HG03060 (cell line): ENCODE results near the gene PPP1R7.
A peak's percentile ranks its signal among the peaks of the same experiment; 100 is the strongest.

Experiments used
- ATAC-seq: cut with Tn5 transposase; IDR thresholded peaks from one replicate; pipeline ENCODE4 v1.9.1; 2021; ENCODE audit warnings: low read depth, moderate number of reproducible peaks; ENCODE audit not compliant: unreplicated experiment

Gene PPP1R7

DNA sequence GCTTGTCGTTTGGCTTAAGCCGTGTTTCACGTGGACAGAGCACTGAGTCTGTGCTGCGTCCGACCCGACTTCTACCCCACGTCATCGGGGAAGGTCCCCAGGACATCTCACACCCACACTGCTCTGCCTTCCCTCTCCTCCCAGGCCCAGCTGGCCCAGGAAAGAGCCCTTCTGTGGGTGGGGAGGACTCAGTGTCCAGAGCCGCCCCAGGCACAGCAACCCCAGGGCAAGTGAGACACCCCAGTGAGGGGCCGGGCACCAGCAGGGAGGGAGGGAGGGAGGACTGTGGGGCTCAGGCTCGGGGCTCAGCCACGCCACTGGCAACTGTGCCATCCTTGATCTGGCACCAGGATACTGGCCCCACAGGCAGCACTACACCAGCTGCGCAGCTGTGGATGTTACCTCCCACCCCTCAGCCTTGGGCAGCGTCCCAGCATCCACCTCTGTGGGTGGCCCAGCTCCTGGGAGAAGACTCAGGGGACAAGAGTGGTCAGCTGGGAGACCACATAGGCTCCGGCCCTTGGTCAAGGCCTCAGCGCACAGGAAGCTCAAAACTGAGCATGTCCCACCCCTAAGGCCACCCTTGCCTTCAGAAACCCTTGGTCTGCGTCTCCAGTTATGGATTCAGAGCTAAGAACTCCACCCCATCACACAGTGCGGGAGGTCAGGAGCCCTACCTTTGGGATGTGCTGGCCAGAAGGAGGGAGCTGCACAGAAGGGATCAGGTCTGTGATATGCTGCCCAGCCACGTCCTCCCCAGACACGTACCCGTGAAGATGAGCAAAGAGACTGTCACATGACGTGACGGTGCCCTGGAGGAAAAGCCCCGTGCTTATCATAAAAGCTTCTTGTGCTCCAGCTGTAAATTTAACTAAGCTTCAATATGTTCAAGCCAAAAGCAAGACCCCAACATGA is 12.7 kb upstream of the PPP1R7 start:
- no peak for ATAC-seq

DNA sequence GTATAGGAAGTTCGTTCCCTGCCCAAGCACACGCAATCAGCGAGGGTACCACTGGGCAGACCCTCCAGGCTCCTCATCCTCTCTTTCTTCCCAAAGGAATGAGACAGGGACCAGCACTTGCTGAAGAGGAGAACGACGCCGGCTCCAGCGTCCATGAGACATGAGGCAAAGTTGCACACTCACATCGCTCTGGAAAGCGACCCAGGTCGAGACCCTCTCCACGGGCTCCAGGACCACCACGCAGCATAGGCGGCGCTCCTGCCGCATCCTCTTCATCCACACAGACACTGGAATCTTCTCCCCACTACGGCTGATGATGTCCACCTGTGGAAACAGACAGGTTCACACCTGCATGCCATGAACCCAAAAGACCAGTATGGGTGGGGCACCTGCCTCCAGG is 11.8 kb upstream of the PPP1R7 start:
- no peak for ATAC-seq

DNA sequence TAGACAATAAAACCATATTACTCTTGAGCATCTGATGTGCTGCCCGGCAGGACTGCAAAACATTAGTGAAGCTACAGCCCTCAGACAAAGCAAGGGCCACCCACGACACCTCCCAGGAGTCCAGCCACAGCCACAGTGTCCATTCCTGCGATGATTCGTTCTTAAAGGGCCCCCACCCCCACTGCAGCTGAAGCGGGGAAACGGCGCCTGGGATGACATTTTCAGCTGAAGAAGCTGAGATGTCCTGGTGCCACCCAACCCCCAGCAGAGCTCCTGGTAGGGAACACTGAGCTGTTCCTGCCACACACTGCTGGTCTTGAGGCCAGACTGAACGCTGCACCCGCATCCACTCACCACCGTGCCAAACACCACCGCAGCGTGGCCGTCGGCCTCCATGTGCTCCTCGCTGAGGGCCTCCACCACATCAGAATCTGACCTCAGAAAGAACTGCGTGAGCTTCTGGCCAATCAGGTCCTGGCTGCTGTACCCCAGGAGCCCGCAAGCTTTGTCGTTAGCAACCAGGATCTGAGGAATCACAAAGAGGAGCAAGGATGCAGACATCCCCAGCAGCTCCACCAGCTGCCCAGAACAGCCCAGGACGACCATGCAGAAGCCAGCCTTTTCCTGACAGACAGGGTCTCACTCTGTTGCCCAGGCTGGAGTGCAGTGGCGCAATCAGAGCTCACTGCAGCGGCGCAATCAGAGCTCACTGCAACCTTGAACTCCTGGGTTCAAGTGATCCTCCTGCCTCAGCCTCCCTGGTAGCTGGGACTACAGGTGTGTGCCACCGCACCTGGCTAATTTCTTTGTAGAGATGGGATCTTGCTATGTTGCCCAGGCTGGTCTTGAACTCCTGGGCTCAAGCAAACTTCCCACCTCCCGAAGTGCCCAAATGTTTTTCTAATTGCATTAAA is 10.5 kb upstream of the PPP1R7 start:
- no peak for ATAC-seq

DNA sequence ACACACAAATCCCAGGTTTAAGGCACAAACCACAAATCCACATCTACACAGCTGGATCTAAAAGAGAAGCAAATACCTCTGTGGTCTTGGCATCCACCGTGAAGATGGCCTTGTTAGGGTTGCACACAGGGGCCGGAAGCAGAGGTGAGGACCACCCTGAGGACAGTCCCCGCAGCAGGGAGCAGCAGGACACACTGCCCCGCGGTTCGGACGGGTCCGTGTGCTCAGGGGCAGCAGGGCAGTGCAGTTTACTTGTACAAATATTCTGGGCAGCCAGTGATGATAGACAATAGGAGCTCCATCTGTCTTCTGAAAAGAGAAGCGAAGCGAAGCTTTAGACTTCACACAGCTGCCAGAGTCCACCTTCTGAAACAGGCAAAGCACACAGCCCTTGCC is 9.8 kb upstream of the PPP1R7 start:
- ATAC-seq: no peak

DNA sequence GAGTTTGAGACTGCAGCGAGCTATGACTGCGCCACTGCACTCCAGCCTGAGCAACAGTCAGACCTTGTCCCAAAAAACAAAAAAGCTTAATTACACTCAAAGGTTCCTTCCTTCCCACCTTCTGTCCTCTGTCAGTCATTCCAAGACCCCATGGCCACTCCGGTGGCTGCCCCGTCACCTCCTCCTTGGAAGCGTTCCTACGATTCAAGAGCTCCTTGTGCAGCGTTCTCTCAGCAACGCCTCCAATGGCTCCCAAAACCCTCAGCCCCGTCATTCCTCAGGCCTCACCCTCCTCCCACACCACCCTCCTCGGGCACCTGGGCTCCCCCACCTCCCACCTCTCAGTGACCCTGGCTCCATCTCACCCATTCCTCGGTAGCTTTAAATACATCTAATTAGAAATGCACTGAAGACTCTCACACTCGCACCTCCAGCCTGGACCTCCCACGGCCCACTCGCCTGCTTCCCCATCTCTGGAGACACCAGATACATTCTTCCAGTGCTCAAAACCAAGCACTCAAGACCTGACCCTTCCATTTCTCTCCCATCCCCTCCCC is 9.0 kb upstream of the PPP1R7 start:
- ATAC-seq: no peak

DNA sequence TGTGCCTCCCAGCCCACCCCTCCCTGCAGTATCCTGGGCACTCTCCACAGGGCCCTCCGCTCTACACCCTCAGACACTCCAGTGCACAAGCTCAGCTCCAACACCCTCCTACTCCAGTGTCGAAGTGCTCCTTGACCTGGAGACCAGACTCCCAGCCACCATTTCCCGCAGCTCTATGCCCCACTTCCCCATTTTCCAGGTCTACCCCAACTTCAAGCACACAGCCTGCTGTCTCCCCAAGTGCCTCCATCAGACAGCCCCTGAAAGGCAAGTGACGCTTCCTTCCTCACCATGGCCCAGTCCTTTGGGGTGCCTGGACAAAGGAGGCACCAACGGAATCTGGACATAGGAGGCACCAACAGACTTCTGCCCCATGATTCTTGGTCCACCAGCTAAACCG is 8.2 kb upstream of the PPP1R7 start:
- no peak for ATAC-seq

DNA sequence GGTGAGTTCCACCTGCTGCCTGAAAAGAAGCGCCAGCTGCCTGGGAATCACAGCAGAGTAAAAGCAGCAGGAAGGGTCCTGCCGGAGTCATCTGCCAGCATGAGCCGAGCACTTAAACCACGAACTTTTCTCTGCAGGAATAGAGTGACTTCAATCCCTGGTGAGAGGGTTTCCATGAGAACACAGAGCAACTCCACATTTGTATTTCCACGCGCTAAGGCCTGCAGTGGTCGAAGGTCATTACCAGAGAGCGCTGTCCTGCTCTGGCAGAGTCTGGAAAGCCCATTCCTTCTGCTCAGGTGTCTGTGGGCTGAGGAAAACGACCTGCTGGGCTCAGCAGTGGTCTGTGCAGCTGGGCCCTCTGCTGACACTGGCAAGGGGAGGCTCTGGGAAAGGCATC is 7.7 kb upstream of the PPP1R7 start:
- no peak for ATAC-seq

DNA sequence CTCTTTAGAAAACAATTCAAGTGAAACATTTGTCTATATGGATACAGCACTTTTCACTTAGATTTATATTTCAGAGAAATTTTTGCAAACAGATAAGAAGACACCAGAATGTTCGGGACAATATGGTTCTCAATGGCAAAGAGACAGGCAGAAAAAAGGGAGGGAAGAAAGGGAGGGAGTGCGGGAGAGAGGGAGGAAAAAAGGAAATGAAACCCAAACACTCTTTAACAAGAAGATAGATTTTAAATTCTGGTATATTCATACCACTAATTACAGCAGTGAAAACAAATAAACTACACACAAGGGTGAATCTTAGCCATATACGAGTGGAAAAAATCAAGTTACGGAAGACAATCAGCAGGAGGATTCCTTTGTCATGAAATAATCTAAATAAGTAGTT is 4.0 kb upstream of the PPP1R7 start:
- no peak for ATAC-seq

DNA sequence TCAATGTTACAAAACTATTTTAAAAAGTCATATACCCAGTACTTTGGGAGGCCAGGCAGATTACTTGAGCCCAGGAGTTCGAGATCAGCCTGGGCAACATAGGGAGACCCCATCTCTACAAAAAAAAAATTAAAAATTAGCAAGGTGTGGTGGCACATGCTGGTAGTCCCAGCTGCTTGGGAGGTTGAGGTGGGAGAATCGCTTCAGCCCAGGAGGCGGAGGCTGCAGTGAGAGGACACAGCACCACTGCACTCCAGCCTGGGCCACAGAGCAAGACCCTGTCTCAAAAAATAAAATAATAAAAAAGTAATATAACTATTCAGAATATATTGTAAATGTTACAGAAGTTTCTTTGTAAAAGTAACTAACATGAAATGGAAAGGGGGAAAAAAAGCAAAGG is 2.9 kb upstream of the PPP1R7 start:
- no peak for ATAC-seq

DNA sequence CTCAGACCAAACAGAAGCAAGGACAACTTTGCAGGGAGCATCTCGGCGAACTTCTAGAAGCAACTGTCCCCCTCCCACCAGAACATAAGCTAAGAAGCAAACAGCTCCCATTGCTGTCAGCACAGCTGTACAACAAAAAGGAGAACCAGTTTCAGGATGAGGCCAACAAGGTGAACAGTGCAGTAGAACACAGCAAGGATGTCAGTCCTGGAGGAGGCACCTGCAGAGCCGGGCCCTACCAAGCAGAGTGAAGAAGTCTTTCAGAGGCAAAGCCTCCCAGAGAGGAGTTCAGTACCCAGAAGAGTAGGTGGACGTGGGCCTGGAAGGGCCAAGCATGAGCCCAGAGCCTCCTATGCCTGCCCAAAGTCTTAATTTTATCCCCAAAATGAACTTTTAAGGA is 2.0 kb upstream of the PPP1R7 start:
- no peak for ATAC-seq

DNA sequence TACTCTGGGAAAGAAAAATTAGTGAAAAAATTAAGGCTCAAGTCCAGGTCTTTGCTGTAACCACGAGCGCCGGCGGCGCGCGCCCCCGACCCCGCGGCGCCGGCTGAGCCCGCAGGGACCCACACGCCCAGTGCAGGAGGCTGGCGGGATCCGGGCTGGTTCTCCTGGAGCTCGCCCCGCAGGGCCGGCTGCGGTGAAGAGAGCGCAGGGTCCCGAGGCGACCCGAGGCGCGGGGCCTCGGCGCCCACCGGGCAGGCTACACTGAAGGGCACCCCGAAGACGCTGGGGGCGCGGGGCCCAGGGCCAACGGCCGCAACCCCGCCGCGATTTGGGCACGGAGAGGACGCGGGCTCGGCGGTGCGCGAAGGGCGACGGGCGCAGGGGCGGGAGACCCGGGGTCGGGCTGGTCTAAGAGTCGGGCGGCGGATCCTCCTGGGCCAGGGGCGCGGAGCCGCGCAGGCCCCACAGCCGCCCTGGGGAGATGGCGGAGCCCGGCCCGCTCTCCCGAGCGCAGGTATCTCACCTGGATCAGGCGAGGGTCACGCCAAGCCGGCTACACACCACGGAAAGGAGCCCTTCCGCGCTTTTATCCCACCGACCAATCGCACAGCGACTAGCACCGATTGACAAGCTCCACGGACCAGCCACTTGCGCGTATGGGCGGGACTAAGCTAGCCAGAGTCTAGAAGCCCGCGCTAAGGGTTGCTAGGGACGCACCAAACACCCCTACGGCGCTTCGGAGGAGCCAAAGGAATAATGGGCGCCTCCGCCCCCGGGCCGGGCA is 1.2 kb upstream of the PPP1R7 start, which contains the start of gene PASK:
Gene PASK (minus strand): TSS at position 582 of the 784 bp plus-strand sequence. CDS start 6,440 bp downstream, outside the sequence.
- peak; percentile 52 for ATAC-seq

DNA sequence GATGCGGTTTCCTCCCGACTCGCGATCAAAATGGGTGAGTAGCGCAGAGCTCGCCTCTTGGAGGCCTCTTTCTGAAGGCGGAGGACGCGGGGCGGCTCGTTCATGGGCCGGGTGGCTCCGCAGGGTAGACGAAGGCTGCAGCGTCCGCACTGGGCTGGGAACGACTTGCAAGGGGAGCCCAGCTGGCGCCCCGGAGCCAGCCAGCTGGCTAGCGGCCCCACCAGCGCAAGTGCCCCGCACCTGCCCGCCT is 667 bp upstream of the PPP1R7 start:
- ATAC-seq: no peak

DNA sequence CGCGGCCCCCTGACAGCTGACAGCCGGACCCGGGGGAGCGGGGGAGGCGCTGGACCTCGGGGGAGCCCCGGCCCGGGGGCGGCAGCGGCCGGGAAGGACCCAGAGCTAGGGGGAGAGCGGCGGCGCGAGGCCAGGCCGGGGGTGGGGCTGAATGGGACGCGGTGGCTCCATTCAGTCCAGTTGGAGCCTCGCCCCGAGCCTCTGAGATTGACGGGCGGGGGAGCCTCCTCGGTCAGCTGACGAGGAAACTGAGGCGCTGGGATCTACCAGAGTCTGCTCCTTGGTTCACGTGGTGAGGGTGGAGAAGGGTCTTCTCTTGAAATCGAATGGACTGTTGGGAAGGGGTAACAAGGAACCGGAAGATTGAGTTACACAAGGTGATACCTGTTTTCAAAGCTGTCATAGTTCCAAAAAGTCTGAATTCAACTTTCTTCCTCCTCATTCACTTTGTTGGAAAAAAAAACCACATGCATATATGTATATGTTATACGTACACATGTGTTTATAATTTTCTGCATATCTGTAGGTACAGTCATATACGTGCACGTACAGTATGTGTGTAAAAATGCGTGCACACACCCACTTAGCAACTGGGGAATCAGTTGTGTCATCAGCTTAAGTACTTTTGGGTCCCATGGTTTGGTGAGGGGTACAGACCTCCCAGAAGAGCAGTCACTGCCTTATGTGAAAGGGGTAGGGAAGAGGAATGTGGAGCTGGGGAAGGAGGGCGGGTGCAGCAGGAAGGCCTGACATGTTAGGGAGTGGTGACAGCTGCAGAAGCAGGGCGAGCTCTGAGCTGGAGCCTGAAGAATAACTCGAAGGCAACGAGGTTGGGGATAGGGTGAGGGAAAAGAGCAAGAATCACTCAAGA is 628 bp downstream of the PPP1R7 start:
- no peak for ATAC-seq

DNA sequence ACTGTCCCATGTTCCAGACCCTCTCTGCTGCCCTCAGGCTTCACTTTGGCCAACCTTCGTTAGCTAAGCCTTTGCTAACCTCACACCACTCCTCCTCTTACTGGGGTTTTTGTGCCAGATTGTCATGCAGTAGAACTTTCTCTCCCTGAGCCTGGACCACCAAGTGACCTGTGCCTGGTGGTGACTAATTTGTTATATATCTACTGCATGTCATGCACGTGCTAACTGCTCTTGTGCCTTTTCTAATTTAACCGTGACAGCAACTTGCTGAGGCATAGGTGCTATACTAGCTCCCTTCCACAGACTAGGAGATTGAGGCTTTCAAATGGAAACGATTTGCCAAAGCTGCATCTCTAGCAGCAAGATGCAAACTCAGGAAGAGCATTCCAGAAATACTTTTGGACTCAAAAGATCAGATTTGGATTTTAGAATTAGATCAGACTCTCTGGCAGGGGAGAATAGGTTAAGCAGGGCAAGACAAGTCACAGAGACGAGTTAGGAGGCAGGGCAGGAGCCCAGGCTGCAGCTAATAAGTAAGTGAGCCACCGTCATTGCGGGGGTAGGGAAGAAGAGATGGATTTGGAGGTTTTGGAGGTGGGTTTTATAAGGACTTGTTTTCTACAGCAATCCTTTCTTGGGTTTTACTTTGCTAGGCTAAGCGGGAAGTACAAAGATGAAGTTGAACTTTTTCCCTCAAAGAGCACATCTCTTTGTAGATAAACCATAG is 1.8 kb downstream of the PPP1R7 start:
- ATAC-seq: no peak

DNA sequence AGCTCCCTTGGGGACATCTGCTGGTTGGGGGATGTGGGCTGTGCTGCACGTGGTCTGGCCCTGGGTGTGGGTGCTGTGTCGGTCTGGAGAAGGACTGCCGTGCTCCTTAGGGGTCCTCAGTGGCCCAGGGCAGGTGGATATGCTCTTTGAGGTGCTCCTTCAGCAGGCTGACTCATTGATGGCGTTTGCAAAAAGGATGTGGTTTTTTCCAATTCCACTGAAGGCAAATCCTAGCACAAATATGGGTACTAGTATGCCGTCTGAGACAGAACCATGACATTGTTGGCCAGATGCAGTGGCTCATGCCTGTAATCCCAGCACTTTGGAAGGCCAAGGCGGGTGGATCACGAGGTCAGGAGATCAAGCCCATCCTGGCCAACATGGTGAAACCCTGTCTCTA is 3.3 kb downstream of the PPP1R7 start:
- ATAC-seq: no peak

DNA sequence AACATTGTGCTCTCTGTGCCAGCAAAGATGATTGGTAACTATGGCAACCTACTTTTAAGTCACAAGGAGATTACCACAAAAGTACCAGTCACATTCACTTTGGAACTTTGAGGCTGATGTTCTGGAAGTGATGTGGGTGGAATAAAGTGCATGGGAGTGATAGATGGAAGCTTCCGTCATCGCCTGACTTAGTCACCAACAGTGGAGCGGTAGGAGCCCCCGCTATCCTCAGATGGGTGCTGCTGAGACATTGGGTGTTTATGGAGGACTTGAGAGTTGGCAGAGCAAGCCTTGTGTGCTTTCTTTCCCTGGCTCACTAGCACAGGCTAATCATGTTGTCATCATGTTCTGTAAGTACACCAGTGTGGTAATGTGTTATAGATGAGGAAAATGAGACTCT is 4.6 kb downstream of the PPP1R7 start:
- ATAC-seq: no peak

DNA sequence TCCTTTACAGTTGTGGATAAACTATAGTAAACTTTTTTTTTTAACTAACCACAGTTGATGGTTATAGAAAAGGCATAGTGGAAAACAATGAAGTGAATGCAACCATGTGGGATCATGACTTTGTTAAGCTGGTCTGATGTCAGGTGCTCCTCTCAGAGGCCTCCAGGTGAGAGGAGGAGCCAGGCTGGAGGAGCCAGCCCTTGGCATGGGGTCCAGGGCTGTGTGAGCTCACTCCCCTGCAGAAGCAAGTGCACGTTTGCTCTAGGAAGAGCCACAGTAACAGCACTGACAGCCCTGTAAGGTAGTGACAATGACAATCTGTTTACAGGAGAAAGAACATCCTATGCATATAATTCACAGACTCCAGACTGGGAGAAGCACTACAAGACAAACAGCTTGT is 5.7 kb downstream of the PPP1R7 start:
- ATAC-seq: no peak

DNA sequence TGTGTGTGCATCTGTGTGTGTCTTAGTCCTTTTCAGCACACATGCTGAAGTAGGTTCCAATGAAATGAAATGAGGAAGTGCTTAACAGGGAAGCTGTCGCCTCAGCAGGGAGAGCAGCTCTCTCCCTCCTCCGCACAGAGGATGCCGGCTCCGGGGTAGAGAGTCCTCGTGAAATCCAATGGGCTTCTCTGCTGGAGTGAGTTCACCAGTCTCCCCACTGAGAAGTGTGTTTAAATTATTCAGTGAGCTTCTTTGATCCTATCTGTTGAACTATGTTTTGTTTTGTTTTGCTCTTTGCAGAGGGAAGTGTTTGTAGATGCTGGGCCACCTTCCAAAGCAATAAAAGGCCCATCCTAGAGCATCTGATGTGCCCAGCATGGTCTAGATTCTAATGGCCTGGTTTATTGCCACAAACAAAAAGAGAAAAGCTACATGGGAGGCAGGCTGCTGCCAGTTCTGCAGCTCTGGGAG is 6.7 kb downstream of the PPP1R7 start:
- no peak for ATAC-seq
